GM10248 (cell line): Measurements from ENCODE around the gene PSORS1C1.
"Not testable (repeated sequence)": the region's sequence is repeated elsewhere in the genome, so short reads cannot be mapped to it uniquely, and the experiment has no call there.

ENCODE experiments used
- CTCF ChIA-PET: fragments of 300-600 bp; sonication (Branson Sonifier 250); formaldehyde crosslinking; extraction: SDS; loops from one replicate; lab custom pipeline; 2021; ENCODE audit warnings: antibody characterized with exemption; lab: Yijun Ruan, JAX
- POLR2A ChIA-PET: fragments of 350-650 bp; sonication (Branson Sonifier 250); formaldehyde crosslinking; extraction: SDS; loops from one replicate; lab custom pipeline; 2020; ENCODE audit warnings: antibody characterized with exemption; lab: Yijun Ruan, JAX
- DNase-seq: peaks from one replicate; pipeline ENCODE4 v3.0.0; 2012; ENCODE audit errors: extremely low spot score
- CTCF ChIP-seq: IDR thresholded peaks from 2 replicates; pipeline ENCODE4 v1.5.1; 2012; ENCODE audit warnings: mild to moderate bottlenecking, low read depth; ENCODE audit errors: extremely low read depth, missing control alignments, control extremely low read depth

Gene PSORS1C1

DNA sequence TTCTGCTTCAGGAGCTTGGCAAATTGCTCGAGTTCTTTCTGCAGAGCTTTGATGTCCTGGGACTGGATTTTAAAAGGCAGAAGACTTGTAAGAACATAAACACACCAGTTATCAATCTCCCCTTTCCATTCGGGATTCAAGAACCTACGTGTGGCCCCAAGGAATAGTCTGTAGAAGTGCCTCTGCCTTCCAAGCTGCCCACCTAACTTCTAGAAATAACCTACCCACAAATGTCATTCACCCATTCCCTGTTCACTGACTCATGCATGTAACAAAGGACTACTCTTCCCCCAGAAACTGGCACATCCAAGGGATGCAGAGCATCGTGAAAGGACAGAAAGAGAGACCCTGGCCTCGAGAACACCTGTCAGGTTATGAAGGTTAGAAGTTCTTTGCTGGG is 51.4 kb downstream of the PSORS1C1 start:
- DNase-seq, result no peak
- CTCF ChIA-PET, result interaction anchor here (0.9 to 3.3 kb wide), 11 partner anchors 9 to 201 kb away, joined by 3 to 21 read pairs (median 8); partner anchors contain the start of genes CCHCR1 and PSORS1C2
- TF ChIP-seq CTCF, result no peak
- POLR2A ChIA-PET, result interaction anchor here (0.5 to 1.3 kb wide), 4 partner anchors 26 to 540 kb away, joined by 3 to 4 read pairs (median 4); no protein-coding TSS in a partner anchor

GRCh38 chr6:31168606-31169005 is 54.0 kb downstream of the PSORS1C1 start:
- no peak for DNase-seq
- CTCF ChIA-PET, result interaction anchor here (0.7 to 1.1 kb wide), 2 partner anchors 10 to 18 kb away, joined by 3 read pairs; no protein-coding TSS in a partner anchor
- POLR2A ChIA-PET, result no interaction called here
- TF ChIP-seq CTCF, result no peak

GRCh38 chr6:31169123-31169857 is 54.7 kb downstream of the PSORS1C1 start:
- ChIA-PET POLR2A (no interaction called here), CTCF (interaction anchor here (1.1 kb wide), 1 partner anchor 18 kb away, joined by 3 read pairs; no protein-coding TSS in a partner anchor)
- no peak for TF ChIP-seq CTCF
- no peak for DNase-seq

DNA sequence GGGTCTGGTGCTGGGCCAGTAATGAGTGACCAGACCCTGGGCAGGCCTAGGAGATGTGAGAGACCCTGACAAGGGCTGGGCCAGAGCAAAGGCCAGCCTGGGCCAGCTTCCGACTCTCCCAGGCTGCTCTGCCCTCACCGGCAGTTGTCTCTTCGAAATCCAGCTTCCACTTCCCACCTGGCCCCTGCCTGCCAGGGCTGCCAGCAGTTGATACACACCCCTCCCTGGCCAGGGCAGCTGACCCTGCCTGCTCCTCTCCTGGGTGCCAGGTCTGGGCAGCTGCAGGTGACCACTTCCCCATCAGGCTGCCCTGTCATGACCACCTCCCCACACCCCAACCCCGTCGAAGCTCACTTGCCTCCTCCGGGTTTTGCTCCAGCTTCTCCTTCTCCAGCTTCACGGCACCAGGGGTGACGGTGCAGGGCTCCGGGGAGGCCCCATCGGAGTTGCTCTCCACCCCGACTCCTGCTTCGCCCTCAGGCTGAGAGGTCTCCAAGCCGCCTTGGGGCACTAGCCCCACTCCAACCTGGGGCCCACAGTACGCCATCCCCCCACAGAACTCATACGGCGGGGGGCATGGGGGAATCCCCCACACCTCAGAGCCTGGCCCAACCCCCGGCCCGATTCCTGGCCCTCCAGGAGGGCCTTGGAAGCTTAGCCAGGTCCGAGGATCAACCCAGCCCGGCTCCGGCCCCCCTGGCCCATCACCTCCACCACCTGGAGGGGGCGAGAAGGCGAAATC is 55.4 kb downstream of the PSORS1C1 start:
- CTCF ChIA-PET, POLR2A ChIA-PET, DNase-seq: not testable (repeated sequence)

DNA sequence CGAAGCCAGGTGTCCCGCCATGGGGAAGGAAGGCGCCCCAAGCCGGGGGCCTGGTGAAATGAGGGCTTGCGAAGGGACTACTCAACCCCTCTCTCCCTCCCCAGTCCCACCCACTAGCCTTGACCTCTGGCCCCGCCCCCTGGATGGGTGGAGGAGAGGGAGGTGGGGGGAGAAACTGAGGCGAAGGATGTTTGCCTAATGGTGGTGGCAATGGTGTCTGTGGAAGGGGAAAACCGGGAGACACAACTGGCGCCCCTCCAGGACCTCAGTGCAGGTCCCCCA is 55.9 kb downstream of the PSORS1C1 start, which contains the start of gene POU5F1:
Gene POU5F1, minus strand, starts transcription at position 83 of the 282 bp plus-strand sequence. Its CDS starts 62 bp downstream, at position 21.
- DNase-seq, result no peak
- ChIA-PET CTCF (no interaction called here), POLR2A (no interaction called here)
- no peak for TF ChIP-seq CTCF

- POLR2A ChIA-PET, result no interaction called here
- DNase-seq, result no peak
- no peak for TF ChIP-seq CTCF
- CTCF ChIA-PET, result interaction anchor here (1.4 kb wide), 1 partner anchor 12 kb away, joined by 5 read pairs; no protein-coding TSS in a partner anchor
Measured at GRCh38 chr6:31170987-31171671, 56.5 kb downstream of the PSORS1C1 start.
